A673 (cell line): ENCODE measurements around the gene GLT1D1. TPM values are rescaled to one million over a fixed set of nuclear protein-coding genes. Genes with fewer than 3 reads are reported as not detected.

ENCODE experiments used
- BruUV-seq: library from RNA; stranded (reverse); fragments of 400-500 nt; replicated peaks from 2 replicates; lab custom pipeline; 2021; lab: Mats Ljungman, UMichigan
- CTCF ChIA-PET: fragments of 300-600 bp; sonication (Branson Sonifier 250); formaldehyde crosslinking; loops from one replicate; lab custom pipeline; 2022; ENCODE audit warnings: antibody characterized with exemption; lab: Charles Lee
- POLR2A ChIA-PET: fragments of 300-600 bp; sonication (Branson Sonifier 250); formaldehyde crosslinking; loops from one replicate; lab custom pipeline; 2022; ENCODE audit warnings: antibody characterized with exemption; ENCODE audit not compliant: low non-redundant PET; lab: Charles Lee
- DNase-seq: peaks from one replicate; pipeline ENCODE4 v3.0.0-alpha.2; 2015; ENCODE audit warnings: low spot score
- H3K27ac ChIP-seq: fragments of 200-600 bp; sonication (generic); 2 replicates; pipeline ENCODE4 v1.5.1; 2016; ENCODE audit warnings: mixed run types, low read depth, mild to moderate bottlenecking, mixed read lengths, antibody characterized with exemption, low read length; ENCODE audit not compliant: poor library complexity, severe bottlenecking
- H3K27me3 ChIP-seq: fragments of 200-600 bp; sonication (generic); replicated peaks from 2 replicates; pipeline ENCODE4 v1.6.1; 2017; ENCODE audit warnings: mixed run types, low read depth, mild to moderate bottlenecking, mixed read lengths, antibody characterized with exemption, low read length; ENCODE audit not compliant: insufficient read depth, poor library complexity
- H3K36me3 ChIP-seq: fragments of 200-600 bp; sonication (generic); 2 replicates; pipeline ENCODE4 v1.6.1; 2016; ENCODE audit warnings: mixed run types, mild to moderate bottlenecking, mixed read lengths, antibody characterized with exemption, low read length; ENCODE audit not compliant: insufficient read depth, poor library complexity, severe bottlenecking
- H3K4me1 ChIP-seq: fragments of 200-600 bp; sonication (generic); 2 replicates; pipeline ENCODE4 v1.6.1; 2017; ENCODE audit warnings: mixed run types, mild to moderate bottlenecking, mixed read lengths, antibody characterized with exemption, low read length; ENCODE audit not compliant: insufficient read depth, poor library complexity, severe bottlenecking
- H3K4me3 ChIP-seq: fragments of 200-600 bp; sonication (generic); 2 replicates; pipeline ENCODE4 v1.5.1; 2016; ENCODE audit warnings: low read depth, mixed run types, mild to moderate bottlenecking, mixed read lengths, low read length; ENCODE audit not compliant: poor library complexity, severe bottlenecking
- H3K9me3 ChIP-seq: fragments of 200-600 bp; sonication (generic); 2 replicates; pipeline ENCODE4 v1.6.1; 2016; ENCODE audit warnings: mixed run types, low read depth, mild to moderate bottlenecking, mixed read lengths, antibody characterized with exemption, low read length; ENCODE audit not compliant: poor library complexity, severe bottlenecking
- EZH2 ChIP-seq: fragments of 200-600 bp; sonication (generic); IDR thresholded peaks from 2 replicates; pipeline ENCODE4 v1.6.1; 2017; ENCODE audit warnings: borderline replicate concordance, low read depth, mild to moderate bottlenecking, mixed read lengths, antibody characterized with exemption, low read length; ENCODE audit not compliant: poor library complexity, severe bottlenecking
- intact Hi-C: fragments of 100-400 bp; cut with micrococcal nuclease; formaldehyde crosslinking; loops from one replicate; pipeline ENCODE4 v1.10.0; 2022; ENCODE audit not compliant: unreplicated experiment
- total RNA-seq: library from RNA; stranded (reverse); gene quantifications from 2 replicates; pipeline ENCODE4 v1.2.3, GENCODE V29; 2021
- TF ChIP-seq, protein P1 (sequence below): fragments of 300-800, 200-600 bp; sonication (generic); conservative IDR thresholded peaks from 2 replicates; pipeline ENCODE4 v1.5.1; 2017; ENCODE audit warnings: low read depth, mild to moderate bottlenecking, antibody characterized with exemption, low read length, moderate library complexity, mixed read lengths

GLT1D1 gene
- total RNA-seq, 1 experiment from 2014 or later, result not detected

- ChIA-PET POLR2A (no interaction called here), CTCF (no interaction called here)
- no peak for DNase-seq
- H3K4me1 ChIP-seq, result peaks cover 22% of the 10 kb centered on the region
- intact Hi-C loops, result no loop called here
- TF ChIP-seq, protein P1, sequence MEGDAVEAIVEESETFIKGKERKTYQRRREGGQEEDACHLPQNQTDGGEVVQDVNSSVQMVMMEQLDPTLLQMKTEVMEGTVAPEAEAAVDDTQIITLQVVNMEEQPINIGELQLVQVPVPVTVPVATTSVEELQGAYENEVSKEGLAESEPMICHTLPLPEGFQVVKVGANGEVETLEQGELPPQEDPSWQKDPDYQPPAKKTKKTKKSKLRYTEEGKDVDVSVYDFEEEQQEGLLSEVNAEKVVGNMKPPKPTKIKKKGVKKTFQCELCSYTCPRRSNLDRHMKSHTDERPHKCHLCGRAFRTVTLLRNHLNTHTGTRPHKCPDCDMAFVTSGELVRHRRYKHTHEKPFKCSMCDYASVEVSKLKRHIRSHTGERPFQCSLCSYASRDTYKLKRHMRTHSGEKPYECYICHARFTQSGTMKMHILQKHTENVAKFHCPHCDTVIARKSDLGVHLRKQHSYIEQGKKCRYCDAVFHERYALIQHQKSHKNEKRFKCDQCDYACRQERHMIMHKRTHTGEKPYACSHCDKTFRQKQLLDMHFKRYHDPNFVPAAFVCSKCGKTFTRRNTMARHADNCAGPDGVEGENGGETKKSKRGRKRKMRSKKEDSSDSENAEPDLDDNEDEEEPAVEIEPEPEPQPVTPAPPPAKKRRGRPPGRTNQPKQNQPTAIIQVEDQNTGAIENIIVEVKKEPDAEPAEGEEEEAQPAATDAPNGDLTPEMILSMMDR, result no peak
- no peak for TF ChIP-seq EZH2
- no peak overlapping the region for H3K4me3 ChIP-seq
- H3K9me3 ChIP-seq, result no peaks in the 10 kb centered on the region
- H3K27ac ChIP-seq, result no peak overlapping the region
- no TSS peak for BruUV-seq
- no peaks in the 10 kb centered on the region for H3K36me3 ChIP-seq
- no peaks in the 10 kb centered on the region for H3K27me3 ChIP-seq
Measured at GRCh38 chr12:128816643-128816920, 36.7 kb upstream of the GLT1D1 start.

- no peaks in the 10 kb centered on the region for H3K27me3 ChIP-seq
- H3K36me3 ChIP-seq, result no peaks in the 10 kb centered on the region
- intact Hi-C loops, result no loop called here
- POLR2A ChIA-PET, result no interaction called here
- CTCF ChIA-PET, result no interaction called here
- TF ChIP-seq, protein P1, result no peak
- TF ChIP-seq EZH2, result no peak
- H3K4me1 ChIP-seq, result peaks cover 26% of the 10 kb centered on the region
- H3K4me3 ChIP-seq, result no peak overlapping the region
- peak overlapping the region; percentile 19 for H3K27ac ChIP-seq
- peak; percentile 63 for DNase-seq
- H3K9me3 ChIP-seq, result no peaks in the 10 kb centered on the region
- no TSS peak for BruUV-seq
Measured at GRCh38 chr12:128817111-128818015, 35.9 kb upstream of the GLT1D1 start.

DNA sequence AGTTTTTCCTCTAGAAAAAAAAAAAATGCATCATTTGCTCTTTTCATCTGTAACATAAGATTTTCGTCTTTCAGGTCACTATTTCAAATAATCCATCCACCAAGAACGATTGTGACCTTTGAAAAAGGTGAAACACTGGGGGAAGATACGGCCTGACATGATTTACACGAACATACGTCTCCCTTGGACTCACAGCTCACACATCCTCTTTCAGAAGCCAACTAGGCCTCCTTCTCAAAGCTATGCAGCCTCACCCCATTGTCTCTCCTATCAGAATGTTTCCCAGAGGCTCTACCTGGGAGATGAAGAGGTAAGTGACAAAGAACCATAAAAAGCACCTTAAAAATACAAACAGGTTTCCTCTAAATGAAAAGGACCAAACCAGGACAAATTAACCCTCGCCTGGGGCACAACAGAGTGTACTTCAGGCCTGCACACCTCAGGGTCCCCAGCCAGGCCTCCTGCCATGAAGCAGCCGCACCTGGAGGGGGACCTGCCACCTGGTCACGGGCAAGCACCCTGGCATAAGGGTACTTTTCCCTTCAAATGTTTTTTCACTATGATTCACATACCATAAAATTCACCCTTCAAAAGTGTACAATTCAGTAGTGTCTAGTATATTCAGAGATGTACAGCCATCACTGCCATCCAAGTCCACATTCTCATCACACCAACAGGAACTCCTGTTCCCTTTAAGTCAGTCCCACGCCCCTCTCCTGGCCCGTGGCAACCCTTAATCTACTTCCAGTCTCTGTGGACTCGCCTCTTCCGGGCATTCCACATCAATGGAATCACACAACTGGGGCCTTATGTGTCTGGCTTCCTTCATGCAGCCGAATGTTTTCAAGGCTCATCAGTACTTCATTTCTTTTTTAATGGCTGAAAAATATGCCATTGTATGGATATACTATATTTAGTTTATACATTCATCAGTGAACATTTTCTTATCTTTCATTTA lies 34.9 kb upstream of the GLT1D1 start:
- Histone ChIP-seq H3K9me3 (no peaks in the 10 kb centered on the region), H3K27me3 (no peaks in the 10 kb centered on the region), H3K27ac (peak overlapping the region; percentile 19), H3K4me1 (peaks cover 28% of the 10 kb centered on the region), H3K36me3 (no peaks in the 10 kb centered on the region), H3K4me3 (no peak overlapping the region)
- intact Hi-C loops, result no loop called here
- no TSS peak for BruUV-seq
- DNase-seq, result no peak
- ChIA-PET CTCF (no interaction called here), POLR2A (no interaction called here)
- TF ChIP-seq, protein P1, result no peak
- no peak for TF ChIP-seq EZH2
